ENCODE data around the gene SCIN. TPM values are rescaled to one million over a fixed set of nuclear protein-coding genes. Genes with fewer than 3 reads are reported as not detected.

The SCIN gene
- total RNA-seq, 1 experiment from 2014 or later: 0.39 TPM

DNA sequence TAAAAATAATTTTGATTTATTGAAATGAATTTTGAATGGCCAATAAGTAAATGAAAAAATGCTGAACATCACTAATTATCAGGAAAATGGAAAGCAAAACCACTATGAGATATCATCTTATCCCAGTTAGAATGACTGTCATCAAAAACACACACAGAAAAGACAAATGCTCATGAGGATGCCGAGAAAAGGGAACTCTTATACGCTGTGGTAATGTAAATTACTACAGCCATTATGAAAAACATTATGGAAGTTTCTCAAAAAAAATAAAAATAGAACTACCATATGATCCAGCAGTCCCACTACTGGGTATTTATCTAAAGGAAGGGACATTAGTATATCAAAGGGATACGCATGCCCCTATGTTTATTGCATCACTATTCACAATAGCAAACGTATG is 15.8 kb downstream of the SCIN start:
- no peaks in the 10 kb centered on the region for H3K27me3 ChIP-seq (replicated peaks; ENCODE audit: insufficient read depth, low read depth, low read length, poor library complexity)

DNA sequence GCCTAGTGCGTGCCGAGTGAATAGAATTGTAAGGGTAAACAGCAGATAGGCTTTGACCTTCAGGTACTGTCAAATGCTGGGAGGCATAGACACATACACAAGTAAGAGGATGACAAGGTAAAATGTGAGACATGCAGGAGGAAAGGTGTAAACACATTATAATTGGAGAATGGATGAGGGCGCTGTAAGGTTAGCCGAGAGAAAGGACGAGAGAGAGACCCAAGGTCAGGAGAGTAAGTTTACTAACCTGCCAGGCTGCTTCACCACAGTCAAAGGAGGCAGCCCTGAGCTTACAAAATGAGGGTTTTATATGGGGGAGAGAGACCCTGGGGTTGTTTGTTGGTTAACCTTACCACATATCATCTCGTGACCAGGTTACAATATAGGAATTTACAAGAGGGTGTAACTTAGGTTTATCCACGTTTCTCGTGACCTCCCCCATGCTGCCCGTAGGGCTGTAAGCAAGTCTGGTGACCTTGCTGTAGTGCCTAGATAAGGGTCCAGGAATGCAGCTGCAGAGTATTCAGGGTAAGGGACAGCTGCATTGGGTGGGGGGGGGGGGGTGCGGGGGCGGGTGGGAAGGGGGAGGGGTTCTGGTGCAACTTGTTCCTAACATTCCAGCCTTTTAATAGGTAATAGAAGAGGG is 17.9 kb downstream of the SCIN start:
- Histone ChIP-seq H3K4me1 (ENCODE audit: insufficient read depth, low read length, poor library complexity, severe bottlenecking) (no peaks in the 10 kb centered on the region), H3K36me3 (ENCODE audit: insufficient read depth, low read length, poor library complexity, severe bottlenecking) (no peaks in the 10 kb centered on the region), H3K27ac (ENCODE audit: low read depth, low read length, poor library complexity, severe bottlenecking) (no peak overlapping the region), H3K9me3 (ENCODE audit: low read depth, low read length, poor library complexity, severe bottlenecking) (no peaks in the 10 kb centered on the region), H3K27me3 (replicated peaks; ENCODE audit: insufficient read depth, low read depth, low read length, poor library complexity) (no peaks in the 10 kb centered on the region), H3K4me3 (ENCODE audit: low read depth, low read length, poor library complexity, severe bottlenecking) (no peak overlapping the region)
- intact Hi-C loops (cut with micrococcal nuclease; ENCODE audit: unreplicated experiment): no loop called here
- TF ChIP-seq, protein P1, sequence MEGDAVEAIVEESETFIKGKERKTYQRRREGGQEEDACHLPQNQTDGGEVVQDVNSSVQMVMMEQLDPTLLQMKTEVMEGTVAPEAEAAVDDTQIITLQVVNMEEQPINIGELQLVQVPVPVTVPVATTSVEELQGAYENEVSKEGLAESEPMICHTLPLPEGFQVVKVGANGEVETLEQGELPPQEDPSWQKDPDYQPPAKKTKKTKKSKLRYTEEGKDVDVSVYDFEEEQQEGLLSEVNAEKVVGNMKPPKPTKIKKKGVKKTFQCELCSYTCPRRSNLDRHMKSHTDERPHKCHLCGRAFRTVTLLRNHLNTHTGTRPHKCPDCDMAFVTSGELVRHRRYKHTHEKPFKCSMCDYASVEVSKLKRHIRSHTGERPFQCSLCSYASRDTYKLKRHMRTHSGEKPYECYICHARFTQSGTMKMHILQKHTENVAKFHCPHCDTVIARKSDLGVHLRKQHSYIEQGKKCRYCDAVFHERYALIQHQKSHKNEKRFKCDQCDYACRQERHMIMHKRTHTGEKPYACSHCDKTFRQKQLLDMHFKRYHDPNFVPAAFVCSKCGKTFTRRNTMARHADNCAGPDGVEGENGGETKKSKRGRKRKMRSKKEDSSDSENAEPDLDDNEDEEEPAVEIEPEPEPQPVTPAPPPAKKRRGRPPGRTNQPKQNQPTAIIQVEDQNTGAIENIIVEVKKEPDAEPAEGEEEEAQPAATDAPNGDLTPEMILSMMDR (conservative IDR thresholded peaks at IDR 0.05; ENCODE audit: low read depth, low read length): no peak
- no peak for TF ChIP-seq EZH2 (IDR thresholded peaks at IDR 0.05; ENCODE audit: borderline replicate concordance, low read depth, low read length, poor library complexity, severe bottlenecking)
- CTCF ChIA-PET: no interaction called here
- POLR2A ChIA-PET (ENCODE audit: low non-redundant PET): no interaction called here
- no TSS peak for BruUV-seq (replicated peaks)
- DNase-seq (ENCODE audit: low spot score): no peak

More for the DNA sequence above, 15.8 kb downstream of the SCIN start:
- BruUV-seq (replicated peaks): no TSS peak
- H3K36me3 ChIP-seq (ENCODE audit: insufficient read depth, low read length, poor library complexity, severe bottlenecking): no peaks in the 10 kb centered on the region
- H3K9me3 ChIP-seq (ENCODE audit: low read depth, low read length, poor library complexity, severe bottlenecking): no peaks in the 10 kb centered on the region
- ChIA-PET POLR2A (ENCODE audit: low non-redundant PET) (no interaction called here), CTCF (no interaction called here)
- H3K4me1 ChIP-seq (ENCODE audit: insufficient read depth, low read length, poor library complexity, severe bottlenecking): no peaks in the 10 kb centered on the region
- DNase-seq (ENCODE audit: low spot score): no peak
- H3K27ac ChIP-seq (ENCODE audit: low read depth, low read length, poor library complexity, severe bottlenecking): no peak overlapping the region
- no peak overlapping the region for H3K4me3 ChIP-seq (ENCODE audit: low read depth, low read length, poor library complexity, severe bottlenecking)
- no peak for TF ChIP-seq EZH2 (IDR thresholded peaks at IDR 0.05; ENCODE audit: borderline replicate concordance, low read depth, low read length, poor library complexity, severe bottlenecking)
- TF ChIP-seq, protein P1 (conservative IDR thresholded peaks at IDR 0.05; ENCODE audit: low read depth, low read length): no peak
- intact Hi-C loops (cut with micrococcal nuclease; ENCODE audit: unreplicated experiment): no loop called here

DNA sequence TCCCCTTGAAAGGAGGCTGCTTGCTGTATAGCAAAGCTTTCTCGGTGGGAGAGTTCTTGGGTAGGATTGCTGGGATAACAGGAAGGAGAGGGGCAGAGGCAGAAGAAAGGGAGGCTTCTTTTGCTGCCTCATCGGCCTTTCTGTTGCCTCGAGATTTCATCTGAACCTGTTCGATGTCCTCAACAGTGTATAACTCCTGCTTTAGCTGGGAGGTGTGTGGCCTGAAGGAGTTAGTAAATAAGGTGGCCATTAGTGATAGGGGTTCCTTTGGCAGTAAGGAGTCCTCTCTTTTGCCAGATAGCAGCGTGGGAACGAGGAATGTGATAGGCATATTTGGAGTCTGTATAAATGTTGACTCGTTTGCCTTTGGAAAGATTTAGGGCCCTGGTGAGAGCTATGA is 20.0 kb downstream of the SCIN start:
- H3K4me1 ChIP-seq (ENCODE audit: insufficient read depth, low read length, poor library complexity, severe bottlenecking): no peaks in the 10 kb centered on the region
- CTCF ChIA-PET: no interaction called here
- intact Hi-C loops (cut with micrococcal nuclease; ENCODE audit: unreplicated experiment): no loop called here
- BruUV-seq (replicated peaks): no TSS peak
- H3K27ac ChIP-seq (ENCODE audit: low read depth, low read length, poor library complexity, severe bottlenecking): no peak overlapping the region
- no peaks in the 10 kb centered on the region for H3K36me3 ChIP-seq (ENCODE audit: insufficient read depth, low read length, poor library complexity, severe bottlenecking)
- DNase-seq (ENCODE audit: low spot score): no peak
- POLR2A ChIA-PET (ENCODE audit: low non-redundant PET): no interaction called here
- TF ChIP-seq EZH2 (IDR thresholded peaks at IDR 0.05; ENCODE audit: borderline replicate concordance, low read depth, low read length, poor library complexity, severe bottlenecking): no peak
- TF ChIP-seq, protein P1 (conservative IDR thresholded peaks at IDR 0.05; ENCODE audit: low read depth, low read length): no peak
- no peaks in the 10 kb centered on the region for H3K9me3 ChIP-seq (ENCODE audit: low read depth, low read length, poor library complexity, severe bottlenecking)
- H3K27me3 ChIP-seq (replicated peaks; ENCODE audit: insufficient read depth, low read depth, low read length, poor library complexity): no peaks in the 10 kb centered on the region
- no peak overlapping the region for H3K4me3 ChIP-seq (ENCODE audit: low read depth, low read length, poor library complexity, severe bottlenecking)

Data from A673 (cell line).